VCaP (cell line): ENCODE results near the gene THAP11.

Experiments
- H3K27ac ChIP-seq: fragments of 450-650 bp; 2 replicates; pipeline ENCODE4 v1.5.1; 2017
- TF ChIP-seq, protein P1 (sequence below): fragments of 450-650 bp; conservative IDR thresholded peaks from 2 replicates; pipeline ENCODE4 v1.5.1; 2017; ENCODE audit warnings: mild to moderate bottlenecking, moderate library complexity

The THAP11 gene

DNA sequence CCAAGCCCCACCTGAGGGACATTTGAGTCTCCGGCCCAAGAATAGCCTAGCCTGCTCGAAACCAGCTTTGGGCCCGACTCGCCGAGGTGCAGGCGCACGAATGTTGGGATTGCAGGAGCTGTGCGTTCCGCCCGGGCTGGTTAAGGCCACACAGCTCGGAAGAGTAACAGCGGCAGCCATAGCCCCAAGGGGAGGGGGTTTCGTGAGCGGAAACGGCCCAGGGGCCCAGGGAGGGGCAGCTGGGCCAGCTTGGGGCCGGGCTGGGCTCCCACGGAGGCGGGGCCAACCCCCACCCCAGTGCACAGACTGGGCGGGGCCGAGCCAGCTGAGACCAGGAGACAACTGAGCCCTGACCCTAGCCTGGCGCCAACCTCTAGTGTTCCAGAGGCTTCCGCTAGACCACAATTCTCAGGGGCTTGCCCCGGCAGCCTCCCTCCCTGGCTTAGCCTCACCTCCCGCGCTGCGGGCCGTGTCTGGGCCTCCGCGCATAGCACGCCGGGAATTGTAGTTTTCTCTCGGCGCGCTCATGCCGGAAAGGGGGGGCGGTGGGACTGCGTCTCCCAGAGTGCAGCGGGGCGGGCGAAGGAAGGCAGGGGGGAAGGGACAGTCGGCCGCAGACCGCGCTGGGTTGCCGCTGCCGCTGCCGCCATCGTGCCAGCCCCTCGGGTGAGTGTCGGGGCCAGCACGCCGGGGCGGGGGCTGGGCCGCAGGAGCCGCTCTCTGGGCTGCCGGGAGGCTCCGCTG lies 4.4 kb downstream of the THAP11 start, which contains the start of gene NUTF2:
TSS of gene NUTF2 (plus strand) at position 614 of the 744 bp plus-strand sequence. CDS start 18,198 bp downstream, outside the sequence.
- H3K27ac ChIP-seq: peak within 1 kb of the TSS; percentile 85
- TF ChIP-seq, protein P1, sequence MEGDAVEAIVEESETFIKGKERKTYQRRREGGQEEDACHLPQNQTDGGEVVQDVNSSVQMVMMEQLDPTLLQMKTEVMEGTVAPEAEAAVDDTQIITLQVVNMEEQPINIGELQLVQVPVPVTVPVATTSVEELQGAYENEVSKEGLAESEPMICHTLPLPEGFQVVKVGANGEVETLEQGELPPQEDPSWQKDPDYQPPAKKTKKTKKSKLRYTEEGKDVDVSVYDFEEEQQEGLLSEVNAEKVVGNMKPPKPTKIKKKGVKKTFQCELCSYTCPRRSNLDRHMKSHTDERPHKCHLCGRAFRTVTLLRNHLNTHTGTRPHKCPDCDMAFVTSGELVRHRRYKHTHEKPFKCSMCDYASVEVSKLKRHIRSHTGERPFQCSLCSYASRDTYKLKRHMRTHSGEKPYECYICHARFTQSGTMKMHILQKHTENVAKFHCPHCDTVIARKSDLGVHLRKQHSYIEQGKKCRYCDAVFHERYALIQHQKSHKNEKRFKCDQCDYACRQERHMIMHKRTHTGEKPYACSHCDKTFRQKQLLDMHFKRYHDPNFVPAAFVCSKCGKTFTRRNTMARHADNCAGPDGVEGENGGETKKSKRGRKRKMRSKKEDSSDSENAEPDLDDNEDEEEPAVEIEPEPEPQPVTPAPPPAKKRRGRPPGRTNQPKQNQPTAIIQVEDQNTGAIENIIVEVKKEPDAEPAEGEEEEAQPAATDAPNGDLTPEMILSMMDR: no peak

DNA sequence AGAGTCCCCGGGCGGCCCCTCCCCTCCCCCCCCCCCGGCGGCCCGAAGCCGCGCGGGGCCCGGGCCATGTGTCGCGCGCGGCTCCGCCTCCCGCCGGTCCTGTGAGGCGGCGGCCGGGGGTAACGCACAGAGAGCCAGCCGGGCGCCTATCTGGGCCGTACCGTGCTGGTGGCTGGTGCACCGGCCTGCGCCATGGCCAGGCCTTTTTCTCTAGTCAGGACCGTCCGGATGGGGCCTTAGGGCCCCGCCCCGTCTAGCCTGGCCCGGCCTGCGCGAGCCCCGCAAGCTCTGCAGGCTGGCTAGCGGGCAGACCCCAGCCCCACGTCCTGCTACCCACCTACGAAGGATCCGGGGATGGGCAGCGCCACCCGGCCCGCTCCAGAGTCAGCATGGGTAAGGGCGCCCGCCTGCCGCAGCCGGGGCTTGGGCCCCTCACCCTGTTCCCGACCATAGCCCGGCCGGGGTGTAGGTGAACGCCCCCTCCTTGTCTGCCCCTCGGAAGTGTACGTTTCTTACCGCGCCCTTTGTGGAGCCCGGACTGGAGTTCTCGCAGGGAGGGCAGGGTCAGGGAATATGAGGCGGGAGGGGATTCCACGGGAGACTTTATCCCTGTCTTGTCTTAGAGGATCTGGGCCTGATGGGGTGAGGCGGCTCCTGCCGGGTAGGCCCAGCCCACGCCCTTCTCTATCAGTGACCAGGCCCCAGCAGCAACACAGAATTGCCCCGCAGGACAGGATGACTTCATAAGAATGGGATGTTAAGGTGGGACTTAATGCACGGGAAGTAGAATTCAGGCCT lies 5.1 kb downstream of the THAP11 start, which contains the start of gene CENPT:
TSS of gene CENPT (minus strand) at position 630 of the 798 bp plus-strand sequence. CDS start 13,834 bp downstream, outside the sequence.
- TF ChIP-seq, protein P1: no peak
- H3K27ac ChIP-seq: peak within 1 kb of the TSS; percentile 85

DNA sequence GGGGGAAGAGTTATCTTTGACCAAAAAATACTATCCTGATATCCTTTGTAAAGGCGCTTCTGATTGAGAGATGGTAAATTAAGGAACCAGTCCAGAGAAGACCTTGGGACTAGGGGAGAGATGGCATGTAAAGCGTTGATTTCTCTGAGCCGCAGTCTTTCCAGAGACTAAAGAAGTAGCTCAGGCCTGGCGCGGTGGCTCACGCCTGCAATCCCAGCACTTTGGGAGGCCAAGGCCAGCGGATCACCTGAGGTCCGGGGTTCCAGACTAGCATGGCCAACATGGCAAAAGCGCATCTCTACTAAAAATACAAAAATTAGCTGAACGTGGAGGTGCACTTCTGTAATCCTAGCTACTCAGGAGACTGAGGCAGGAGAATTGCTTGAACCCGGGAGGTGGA lies 6.0 kb downstream of the THAP11 start:
- peak overlapping the region; percentile 85 for H3K27ac ChIP-seq
- TF ChIP-seq, protein P1: no peak

DNA sequence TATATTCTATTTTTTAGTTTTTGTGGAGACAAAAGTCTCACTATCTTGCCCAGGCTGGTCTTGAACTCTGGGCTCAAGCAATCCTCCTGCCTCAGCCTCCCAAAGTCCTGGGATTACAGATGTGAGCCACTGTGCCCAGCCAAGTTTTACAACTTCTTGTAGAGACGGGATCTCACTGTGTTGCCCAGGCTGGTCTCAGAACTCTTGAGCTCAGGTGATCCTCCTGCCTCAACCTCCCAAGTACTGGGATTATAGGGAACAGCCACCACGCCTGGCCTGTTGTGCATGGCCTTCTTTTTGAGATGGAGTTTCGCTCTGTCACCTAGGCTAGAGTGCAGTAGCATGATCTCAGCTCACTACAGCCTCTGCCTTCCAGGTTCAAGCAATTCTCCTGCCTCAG lies 11.6 kb downstream of the THAP11 start:
- H3K27ac ChIP-seq: no peak overlapping the region
- TF ChIP-seq, protein P1: no peak

DNA sequence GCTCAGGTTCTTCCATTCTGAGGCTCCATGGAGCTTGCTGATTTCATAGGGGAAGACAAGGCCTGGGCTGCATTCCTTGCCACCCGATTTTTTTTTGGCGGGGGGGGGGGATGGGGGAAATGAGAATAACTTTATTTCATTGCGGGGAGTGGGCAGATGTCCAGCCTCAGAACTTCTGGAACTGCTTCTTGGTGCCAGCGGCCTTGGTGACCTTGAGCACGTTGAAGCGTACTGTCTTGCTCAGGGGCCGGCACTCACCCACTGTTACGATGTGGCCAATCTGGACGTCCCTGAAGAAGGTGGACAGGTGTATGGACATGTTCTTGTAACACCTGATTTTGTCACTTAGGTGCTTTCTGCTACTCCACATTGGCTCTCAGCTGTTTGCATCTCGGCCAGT lies 13.7 kb downstream of the THAP11 start:
- TF ChIP-seq, protein P1: no peak
- no peak overlapping the region for H3K27ac ChIP-seq

DNA sequence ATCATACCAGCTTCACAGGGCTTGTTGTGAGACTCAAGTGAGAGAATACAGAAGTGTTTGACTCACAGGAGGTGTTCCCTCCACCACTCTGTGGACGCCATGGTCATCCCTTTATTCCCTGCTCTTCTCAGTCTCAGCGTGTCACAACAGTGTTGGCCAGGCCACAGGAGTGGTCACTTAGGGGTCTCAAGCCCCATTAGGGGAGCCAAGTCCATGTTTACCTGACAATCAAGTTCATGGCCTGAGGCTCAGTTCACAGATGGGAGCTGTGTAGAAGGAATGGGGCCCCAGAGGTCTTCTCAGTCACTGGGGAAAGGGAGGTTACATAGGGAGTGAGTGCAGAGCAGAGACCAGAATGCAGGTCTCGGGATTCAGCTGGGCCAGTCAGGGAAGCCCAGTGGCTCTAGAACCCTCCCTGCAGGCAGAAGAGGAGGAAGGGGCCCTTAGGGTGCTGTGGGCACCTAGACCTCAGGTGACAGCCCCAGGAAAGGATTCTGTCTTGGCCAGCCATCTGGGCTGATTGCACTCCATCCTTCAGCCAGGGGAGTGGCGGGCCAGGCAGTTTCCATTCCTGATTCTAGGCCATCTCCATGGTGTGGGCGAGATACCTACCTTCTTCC lies 14.9 kb downstream of the THAP11 start:
- no peak overlapping the region for H3K27ac ChIP-seq
- TF ChIP-seq, protein P1: no peak
